Measurements from ENCODE around the gene RIOK1.

The RIOK1 gene

GRCh38 chr6:7367408-7367807, 22.2 kb upstream of the RIOK1 start:
- no peak for DNase-seq (ENCODE audit: extremely low read depth, low read depth)

DNA sequence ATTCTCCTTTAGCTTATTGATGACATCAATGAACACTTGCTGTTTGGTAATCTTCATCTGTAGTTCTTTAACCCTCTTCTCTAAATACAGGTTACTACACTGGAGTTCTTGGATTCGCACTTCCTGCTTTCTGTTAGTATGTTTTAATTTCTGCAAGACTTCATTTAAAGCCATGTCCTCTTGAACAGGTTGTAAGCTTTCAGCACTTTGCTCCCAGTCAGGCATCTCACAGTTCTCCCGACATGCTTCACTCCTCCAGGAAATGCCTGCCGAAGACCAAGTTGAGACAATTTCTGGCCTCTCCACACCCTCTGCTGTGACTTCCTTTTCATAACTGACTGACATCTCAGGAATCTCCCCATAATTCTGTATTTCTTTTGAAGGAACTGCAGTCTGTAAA, 15.9 kb upstream of the RIOK1 start:
- no peak for DNase-seq (ENCODE audit: extremely low read depth, low read depth)
- TF ChIP-seq, protein P1, sequence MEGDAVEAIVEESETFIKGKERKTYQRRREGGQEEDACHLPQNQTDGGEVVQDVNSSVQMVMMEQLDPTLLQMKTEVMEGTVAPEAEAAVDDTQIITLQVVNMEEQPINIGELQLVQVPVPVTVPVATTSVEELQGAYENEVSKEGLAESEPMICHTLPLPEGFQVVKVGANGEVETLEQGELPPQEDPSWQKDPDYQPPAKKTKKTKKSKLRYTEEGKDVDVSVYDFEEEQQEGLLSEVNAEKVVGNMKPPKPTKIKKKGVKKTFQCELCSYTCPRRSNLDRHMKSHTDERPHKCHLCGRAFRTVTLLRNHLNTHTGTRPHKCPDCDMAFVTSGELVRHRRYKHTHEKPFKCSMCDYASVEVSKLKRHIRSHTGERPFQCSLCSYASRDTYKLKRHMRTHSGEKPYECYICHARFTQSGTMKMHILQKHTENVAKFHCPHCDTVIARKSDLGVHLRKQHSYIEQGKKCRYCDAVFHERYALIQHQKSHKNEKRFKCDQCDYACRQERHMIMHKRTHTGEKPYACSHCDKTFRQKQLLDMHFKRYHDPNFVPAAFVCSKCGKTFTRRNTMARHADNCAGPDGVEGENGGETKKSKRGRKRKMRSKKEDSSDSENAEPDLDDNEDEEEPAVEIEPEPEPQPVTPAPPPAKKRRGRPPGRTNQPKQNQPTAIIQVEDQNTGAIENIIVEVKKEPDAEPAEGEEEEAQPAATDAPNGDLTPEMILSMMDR (IDR thresholded peaks at IDR 0.05; ENCODE audit: low read depth, low read length), result no peak

More at GRCh38 chr6:7367408-7367807, 22.2 kb upstream of the RIOK1 start:
- TF ChIP-seq, protein P1 (IDR thresholded peaks at IDR 0.05; ENCODE audit: low read depth, low read length), result no peak

- TF ChIP-seq, protein P1 (IDR thresholded peaks at IDR 0.05; ENCODE audit: low read depth, low read length), result no peak
- DNase-seq (ENCODE audit: extremely low read depth, low read depth), result no peak
These were observed 11.6 kb upstream of the RIOK1 start for GRCh38 chr6:7377961-7378360.

DNA sequence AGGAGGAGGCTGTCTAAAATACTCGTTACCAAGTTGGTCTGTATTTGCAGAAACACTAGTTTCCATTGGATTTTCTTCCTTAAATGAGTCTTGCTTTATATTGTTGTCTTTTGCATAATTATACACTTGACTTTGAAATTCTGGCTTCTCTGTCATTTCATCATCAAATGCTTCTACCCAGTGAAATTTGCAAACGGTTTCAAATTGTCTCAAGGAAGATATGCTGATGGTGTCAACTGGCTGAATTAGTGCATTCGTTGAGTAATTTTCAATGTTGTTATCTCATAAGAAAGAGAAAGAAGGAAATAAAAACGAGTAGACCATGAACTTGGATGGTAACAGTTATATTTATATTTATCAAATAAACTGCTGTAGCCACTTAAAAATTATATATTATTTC, 10.9 kb upstream of the RIOK1 start:
- DNase-seq (ENCODE audit: extremely low read depth, low read depth), result no peak
- TF ChIP-seq, protein P1 (IDR thresholded peaks at IDR 0.05; ENCODE audit: low read depth, low read length), result no peak

DNA sequence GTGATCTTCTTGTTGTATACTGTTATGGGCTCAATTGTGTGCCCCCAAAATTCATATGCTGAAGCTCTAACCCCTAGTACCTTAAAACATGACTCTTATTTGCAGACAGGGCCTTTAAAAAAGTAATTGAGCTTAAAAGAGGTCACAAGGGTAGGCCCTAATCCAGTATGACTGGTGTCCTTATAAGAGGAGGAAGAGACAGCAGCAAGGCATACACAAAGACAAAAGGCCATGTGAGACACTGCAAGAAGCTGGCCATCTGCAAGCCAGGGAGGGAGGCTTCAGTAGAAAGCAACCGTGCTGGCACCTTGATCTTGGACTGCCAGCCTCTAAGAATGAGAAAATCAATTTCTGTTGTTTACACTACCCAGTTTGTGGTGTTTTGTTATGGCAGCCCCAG, 8.5 kb upstream of the RIOK1 start:
- TF ChIP-seq, protein P1 (IDR thresholded peaks at IDR 0.05; ENCODE audit: low read depth, low read length), result no peak
- no peak for DNase-seq (ENCODE audit: extremely low read depth, low read depth)

- TF ChIP-seq, protein P1 (IDR thresholded peaks at IDR 0.05; ENCODE audit: low read depth, low read length), result no peak
- peak; percentile 14 for DNase-seq (ENCODE audit: extremely low read depth, low read depth)
These were observed 502 bp upstream of the RIOK1 start for GRCh38 chr6:7389162-7389450.

GRCh38 chr6:7390226-7390878, 744 bp downstream of the RIOK1 start:
- DNase-seq (ENCODE audit: extremely low read depth, low read depth), result no peak
- TF ChIP-seq, protein P1 (IDR thresholded peaks at IDR 0.05; ENCODE audit: low read depth, low read length), result no peak
